GM15510 (cell line): ENCODE data around the gene CEP250.

Experiments
- POLR2A ChIP-seq: IDR thresholded peaks from 3 replicates; pipeline ENCODE4 v1.6.1; 2011; ENCODE audit warnings: borderline replicate concordance; ENCODE audit not compliant: insufficient read length; ENCODE audit errors: extremely low read depth

Gene CEP250

DNA sequence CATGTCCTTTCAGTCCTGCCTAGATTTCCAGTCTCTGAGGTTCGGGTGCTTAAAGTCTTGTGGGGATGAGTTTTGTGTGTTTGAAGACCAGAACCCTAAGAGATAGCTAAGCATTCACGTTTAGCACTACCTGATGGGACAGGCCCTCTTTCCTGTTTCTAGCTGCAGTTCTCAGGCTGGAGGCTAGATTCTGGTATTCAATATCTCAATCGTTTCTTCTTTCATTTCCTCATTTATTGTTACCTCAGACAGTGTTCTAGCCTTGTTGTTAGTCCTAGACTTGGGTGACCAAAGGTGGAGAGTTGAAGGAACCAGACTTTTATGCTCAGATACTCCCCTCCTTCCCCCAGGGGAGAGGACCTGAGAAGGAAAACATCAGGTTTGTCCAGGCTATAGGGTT, 16.8 kb downstream of the CEP250 start:
- no peak for TF ChIP-seq POLR2A

DNA sequence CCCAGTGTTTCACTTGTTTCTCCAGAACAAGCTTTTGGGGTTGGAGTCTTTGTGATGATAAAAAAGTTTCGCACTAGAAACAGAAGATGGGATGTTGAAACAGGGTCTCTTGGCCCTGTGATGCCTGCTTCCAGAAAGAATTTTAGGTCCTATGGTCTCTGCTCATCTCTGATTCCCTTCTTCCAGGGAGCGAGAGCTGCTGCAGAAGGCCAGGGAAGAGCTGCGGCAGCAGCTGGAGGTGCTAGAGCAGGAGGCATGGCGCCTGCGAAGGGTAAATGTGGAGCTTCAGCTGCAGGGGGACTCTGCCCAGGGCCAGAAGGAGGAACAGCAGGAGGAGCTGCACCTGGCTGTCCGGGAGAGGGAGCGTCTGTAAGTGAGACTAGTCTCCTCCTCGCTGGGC, 18.3 kb downstream of the CEP250 start:
- TF ChIP-seq POLR2A: no peak

DNA sequence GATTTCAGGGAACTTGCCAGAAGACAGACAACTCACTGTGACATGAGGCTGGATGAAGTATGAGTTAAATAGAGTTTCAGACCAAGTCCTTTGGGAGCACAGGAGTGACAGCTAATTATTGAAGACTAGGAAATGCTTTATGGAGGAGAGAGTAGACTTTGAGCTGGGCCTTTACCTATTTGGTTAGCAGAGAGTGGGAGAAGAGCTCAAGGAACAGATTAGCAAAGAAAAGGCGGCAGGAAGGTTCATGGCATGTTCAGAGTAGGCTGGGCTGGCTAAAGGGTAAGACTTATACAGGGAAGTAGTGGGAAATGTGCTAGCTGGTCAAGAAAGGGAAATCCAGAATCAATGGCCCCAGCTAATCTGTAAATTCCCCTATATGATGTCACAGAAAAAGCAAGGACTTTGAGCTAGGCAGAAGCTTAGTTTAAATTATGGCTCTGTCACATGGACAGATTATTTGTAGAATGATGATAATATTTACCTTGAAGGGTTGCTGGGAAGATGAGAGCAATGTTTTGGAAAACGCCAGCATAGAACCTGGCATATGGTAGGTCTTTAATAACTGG, 19.0 kb downstream of the CEP250 start:
- no peak for TF ChIP-seq POLR2A

DNA sequence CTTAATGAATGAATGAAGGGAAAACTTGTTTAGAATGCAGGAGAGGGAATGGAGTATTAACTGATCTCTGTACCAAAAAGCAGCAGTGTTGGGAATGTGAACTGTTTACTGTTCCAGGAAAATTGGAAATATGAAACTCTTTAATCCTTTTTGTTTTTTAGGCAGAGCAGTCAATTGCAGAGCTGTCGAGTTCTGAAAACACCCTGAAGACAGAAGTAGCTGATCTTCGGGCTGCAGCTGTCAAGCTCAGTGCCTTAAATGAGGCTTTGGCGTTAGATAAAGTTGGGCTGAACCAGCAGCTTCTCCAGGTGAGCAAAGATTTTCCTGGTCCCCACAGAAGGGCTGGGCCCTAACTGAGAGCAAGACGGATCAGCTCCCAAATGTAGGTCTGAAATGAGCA, 20.9 kb downstream of the CEP250 start:
- no peak for TF ChIP-seq POLR2A

DNA sequence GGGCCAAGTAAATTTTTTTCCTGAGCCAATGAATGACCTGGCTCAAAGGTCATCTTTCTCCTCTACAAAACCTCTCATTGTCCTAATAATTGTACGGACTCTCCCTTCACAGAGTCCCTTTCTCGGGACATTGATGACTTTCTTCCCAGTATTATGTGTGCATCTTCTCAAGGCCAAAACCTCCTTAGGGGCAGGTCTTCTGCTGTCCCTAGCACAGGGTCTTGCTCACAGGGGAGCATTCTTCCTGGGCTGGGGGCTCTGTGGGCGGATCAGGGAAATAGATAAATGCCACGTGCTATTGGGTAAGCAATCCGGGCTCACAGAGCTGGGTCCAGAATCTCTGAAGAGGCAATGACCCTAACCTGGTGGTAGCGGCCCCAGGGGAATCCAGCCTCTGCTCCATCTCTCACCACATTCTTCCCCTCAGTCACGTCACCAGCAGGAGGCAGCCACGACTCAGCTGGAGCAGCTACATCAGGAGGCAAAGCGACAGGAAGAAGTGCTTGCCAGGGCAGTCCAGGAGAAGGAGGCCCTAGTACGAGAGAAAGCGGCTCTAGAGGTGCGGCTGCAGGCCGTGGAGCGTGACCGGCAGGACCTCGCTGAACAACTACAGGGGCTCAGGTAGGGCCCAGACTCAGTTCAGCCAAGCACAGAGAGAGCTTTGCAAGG, 23.5 kb downstream of the CEP250 start:
- no peak for TF ChIP-seq POLR2A

DNA sequence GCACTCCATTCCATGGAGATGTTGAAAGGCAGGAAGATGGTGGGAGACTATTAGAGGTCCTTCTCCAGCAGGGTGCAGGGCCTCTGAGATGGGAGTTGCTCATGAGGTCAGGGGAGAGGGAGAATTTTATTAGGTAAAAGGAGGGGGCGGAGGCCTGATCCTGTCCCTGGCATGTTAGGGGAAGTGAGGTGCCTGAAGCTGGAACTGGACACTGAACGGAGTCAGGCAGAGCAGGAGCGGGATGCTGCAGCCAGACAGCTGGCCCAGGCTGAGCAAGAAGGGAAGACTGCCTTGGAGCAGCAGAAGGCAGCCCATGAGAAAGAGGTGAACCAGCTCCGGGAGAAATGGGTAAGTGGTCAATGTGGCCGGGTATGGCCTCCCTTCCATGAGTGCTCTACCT, 24.4 kb downstream of the CEP250 start:
- no peak for TF ChIP-seq POLR2A

DNA sequence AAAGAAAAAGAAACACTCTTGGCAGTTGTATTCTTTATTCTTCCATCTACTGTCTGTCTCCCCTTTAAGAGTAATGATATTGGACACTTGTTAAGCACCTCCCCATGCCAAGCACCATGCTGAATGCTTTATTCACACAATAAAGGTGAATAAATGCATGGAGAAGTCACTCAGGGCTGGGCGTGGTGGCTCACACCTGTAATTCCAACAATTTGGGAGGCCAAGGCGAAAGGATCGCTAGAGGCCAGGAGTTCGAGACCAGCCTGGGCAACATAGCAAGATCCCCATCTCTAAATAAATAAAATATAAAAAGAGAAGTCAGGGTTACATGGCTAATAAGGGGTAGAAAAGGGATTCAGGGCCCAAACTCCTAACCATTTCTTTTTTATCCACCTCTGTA, 32.1 kb downstream of the CEP250 start:
- no peak for TF ChIP-seq POLR2A

DNA sequence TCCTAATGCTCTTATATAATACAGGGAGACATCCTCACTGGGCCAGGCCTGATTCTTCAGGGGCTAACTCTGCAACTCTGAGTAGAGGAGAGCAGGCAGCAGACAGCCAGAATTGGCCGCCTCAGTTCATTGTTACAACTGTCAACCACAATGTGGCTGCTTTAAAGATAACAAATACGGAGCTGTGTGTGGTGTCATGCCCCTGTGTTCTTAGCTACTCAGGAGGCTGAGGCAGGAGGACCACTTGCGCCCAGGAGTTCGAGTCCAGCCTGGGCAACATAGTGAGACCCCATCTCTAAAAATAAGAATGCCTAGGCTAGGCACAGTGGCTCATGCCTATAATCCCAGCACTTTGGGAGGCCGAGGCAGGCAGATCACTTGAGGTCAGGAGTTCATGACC, 34.3 kb downstream of the CEP250 start:
- TF ChIP-seq POLR2A: no peak

DNA sequence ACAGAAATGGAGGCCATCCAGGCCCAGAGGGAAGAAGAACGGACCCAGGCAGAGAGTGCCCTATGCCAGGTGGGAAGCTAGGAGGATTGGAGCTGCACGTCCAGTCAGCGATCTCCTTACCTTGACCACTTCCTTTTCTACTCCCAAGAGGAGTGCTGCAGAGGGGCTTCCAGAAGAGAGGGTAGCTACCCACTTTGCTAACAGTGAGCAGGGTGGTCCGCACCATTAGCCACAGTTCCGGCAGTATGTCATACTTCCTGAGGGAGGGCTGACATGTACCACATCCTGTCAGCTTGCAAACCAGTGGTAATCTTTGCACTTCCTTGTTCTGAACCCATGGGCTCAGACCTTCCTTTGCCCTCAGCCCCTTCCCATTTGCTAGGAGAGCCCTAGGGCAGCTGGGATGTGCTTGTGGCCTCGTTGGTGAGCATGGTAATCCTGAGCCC, 35.4 kb downstream of the CEP250 start:
- TF ChIP-seq POLR2A: peak; percentile 68

DNA sequence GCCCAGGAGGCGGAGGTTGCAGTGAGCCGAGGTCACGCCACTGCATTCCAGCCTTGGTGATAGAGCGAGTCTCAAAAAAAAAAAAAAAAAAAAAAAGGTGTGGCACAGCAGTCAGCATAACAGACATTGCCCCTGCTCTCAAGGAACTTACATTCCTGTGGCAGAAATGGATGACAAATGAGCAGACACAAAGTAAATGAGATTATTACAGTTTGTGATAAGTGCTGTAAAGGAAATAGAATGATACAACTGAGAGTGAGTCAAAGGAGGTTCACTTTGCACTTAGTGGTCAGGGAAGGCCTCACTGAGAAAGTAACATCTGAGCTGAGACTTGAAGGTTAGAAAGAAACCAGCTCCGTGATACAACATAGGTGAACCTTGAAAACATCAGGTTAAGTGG, 36.4 kb downstream of the CEP250 start:
- no peak for TF ChIP-seq POLR2A

DNA sequence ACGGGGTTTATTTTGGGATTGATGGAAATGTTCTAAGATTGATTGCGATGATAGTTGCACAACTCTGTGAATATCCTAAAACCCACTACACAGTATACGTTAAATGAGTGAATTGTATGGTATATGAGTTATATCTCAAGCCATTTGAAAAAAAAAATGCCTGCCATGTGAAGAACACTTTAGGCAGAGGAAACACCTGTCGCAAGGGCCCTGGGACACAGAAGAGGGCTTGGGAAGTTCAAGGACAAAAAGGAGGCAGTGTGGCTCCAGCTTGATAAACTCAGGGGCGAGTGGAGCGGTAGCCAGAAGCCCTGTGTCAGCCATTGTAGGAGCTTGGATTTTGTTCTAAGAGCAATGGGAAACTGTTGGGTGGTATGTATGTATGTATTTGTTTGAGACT, 37.0 kb downstream of the CEP250 start:
- no peak for TF ChIP-seq POLR2A

DNA sequence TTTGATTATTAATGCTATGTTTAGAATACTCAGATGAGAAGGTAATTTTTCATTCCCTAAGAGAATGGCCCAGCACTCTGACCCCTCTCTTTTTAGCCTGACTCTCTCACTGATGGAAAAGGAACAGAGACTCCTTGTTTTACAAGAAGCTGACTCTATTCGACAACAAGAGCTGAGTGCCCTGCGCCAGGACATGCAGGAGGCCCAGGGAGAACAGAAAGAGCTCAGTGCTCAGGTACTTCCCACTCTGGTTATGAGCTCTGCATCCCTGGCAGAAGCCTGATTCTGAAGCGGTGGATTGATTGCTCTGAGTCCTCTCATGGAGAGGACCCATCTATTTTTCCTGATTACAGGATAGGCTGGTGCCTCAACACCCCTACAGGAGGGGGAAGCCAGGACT, 41.1 kb downstream of the CEP250 start:
- TF ChIP-seq POLR2A: no peak

DNA sequence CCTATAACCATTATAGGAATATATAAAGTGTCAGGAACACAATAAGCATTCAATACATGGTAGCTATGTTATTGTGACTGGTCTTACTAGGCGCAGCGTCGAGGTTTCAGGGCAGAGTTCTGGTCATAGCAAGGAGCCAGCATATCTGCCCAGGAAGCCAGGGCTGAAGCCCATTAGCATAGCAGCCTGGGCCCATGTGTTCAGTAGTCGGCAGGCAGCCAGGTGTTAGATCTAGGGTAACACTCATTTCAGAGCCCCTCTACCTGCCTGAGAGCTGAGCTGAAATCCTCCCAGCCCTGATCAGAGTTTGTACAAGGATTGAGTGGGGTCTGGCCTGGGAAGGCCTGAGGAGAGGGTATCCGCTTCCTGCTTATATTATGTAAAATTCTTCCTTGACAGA, 41.9 kb downstream of the CEP250 start:
- no peak for TF ChIP-seq POLR2A

DNA sequence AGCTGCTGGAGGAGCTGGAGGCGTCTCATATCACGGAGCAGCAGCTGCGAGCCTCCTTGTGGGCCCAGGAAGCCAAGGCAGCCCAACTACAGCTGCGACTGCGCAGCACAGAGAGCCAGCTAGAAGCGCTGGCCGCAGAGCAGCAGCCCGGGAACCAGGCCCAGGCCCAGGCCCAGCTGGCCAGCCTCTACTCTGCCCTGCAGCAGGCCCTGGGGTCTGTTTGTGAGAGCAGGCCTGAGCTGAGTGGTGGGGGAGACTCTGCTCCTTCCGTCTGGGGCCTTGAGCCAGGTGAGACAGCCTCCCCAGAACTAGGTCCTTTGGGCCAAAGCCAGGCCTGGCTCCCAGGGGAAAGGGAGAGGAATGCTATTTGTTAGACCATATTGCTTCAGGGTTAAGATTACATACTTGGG, 42.4 kb downstream of the CEP250 start:
- TF ChIP-seq POLR2A: no peak

DNA sequence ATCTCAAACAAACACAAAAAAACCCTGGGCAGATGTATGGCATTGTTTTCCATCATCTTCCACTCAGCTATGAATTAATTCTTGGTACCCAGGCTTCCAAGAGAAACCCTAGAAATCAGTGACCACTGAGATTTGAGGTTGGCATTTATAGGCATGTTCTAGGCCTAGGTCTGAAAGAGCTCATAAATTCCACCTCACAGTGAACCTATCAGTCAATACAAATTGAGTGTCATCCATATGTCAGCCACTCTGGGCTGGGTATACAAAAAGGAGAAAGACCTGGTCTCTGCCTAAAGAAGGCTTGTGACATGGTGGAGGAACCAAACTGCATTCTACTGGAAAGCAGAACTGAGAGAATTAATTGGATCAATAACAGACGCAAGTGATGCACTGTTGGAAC, 43.9 kb downstream of the CEP250 start:
- no peak for TF ChIP-seq POLR2A

DNA sequence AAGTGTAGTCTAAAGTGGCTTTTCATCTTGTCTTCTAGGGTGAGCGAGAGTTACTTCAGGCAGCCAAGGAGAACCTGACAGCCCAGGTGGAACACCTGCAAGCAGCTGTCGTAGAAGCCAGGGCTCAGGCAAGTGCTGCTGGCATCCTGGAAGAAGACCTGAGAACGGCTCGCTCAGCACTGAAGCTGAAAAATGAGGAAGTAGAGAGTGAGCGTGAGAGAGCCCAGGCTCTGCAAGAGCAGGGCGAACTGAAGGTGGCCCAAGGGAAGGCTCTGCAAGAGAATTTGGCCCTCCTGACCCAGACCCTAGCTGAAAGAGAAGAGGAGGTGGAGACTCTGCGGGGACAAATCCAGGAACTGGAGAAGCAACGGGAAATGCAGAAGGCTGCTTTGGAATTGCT, 47.0 kb downstream of the CEP250 start:
- TF ChIP-seq POLR2A: no peak
